Occipital lobe (tissue), 2 donors: Measurements from ENCODE around the gene IQSEC1. TPM values are rescaled to one million over a fixed set of nuclear protein-coding genes. Genes with fewer than 3 reads are reported as not detected.

Experiments
- DNase-seq: peaks from one replicate; lab custom pipeline; 2025; lab: John Stamatoyannopoulos, UW
- total RNA-seq: library from RNA; depleted of rRNA; stranded (reverse); fragments of >200 nt; gene quantifications from one replicate; pipeline ENCODE4 v1.2.3, GENCODE V29; 2014

IQSEC1 gene
- total RNA-seq, 1 donor from 2014 or later: 14.3 TPM

DNA sequence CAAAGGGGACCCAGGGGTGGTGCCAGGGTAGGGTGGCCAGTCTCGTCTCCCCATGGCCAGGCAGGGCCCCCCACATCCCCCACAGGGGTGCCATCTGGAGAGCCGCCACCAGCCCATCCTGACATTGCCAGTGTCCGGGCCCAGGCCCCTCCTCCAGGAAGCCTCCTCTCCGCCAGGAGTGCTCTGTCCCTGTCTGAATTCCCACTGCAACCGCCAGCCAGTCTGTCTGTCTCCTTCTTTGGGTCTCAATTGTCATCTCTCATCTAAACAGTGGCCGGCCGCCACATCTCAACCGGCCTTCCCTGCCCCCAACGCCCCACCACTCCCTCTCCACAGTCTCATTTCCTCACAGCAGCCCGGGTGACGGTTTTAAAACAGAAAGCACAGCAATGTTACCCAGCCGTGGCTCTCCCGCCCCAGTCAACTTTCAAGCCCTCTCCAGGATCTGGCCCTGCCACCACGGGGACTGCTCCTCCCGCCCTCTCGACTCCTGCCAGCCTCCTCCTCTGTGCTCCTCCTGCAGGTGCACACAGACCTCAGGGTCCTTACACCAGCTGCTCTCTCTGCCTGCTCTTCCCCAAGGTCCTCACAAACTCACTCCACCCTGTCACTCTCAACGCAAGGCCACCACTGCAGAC, 57.0 kb downstream of the IQSEC1 start:
- no peak for DNase-seq

DNA sequence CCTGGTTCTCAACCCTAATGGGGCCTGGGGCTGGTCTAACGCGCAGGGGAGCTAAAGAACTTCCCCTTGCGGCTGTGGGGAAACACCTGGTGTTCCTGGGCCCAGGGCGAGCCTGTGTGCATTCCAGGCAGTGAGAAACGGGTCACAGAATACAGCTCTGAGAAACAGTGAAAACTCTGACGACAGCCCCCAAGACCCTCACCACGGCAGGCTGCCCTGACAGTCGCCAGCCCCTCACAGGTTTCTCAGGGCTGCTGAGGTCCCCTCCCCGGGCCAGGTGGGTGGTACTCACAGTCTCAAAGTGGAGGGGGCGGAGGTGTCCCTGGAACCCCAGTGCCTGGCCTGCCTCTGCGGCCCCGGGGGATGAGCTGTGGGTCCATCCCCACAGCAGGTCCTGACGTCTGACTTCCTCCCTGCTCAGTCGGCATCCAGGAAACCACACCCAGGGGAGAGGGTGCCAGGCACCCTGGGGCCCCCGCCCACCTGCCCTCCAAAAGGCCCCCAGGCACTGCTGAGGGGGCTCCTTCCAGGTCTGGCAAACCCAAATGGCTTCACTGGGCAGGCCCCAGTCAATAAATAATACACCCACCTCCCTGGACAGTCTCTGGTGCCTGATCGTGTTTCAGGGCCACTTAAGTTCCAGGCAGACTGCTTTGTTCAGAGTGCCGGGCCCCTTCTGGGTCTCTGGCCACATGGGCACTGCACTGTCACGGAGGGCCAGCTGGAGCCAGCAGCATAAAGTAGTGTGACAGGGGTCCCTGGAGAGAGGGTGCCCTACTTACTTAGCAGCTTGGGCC, 57.7 kb downstream of the IQSEC1 start:
- no peak for DNase-seq

DNA sequence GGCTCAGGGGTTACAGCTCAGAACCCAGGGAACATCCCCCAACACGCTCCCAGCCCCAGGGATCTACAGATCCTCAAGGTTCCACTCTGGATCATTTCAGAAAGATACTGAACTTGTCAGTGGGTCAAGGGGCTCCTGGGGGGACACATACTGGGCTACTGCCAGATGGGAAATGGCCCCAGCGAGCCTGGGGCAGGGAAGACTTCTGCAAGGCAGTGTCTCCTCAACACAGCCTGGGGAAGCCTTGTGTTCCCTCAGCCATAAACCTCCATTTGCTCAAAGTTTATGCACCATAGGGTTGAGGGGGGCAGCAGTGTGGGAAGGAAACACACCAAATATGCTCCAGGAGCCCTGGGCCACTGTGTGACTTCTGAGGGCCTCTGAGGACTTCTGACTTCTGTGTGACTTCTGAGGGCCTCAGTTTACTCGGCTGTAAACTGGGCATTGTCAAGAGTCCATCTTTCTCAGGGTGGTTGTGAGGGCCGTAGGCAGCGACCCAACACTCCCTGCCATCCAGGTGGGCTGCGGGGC, 58.4 kb downstream of the IQSEC1 start:
- DNase-seq: no peak

DNA sequence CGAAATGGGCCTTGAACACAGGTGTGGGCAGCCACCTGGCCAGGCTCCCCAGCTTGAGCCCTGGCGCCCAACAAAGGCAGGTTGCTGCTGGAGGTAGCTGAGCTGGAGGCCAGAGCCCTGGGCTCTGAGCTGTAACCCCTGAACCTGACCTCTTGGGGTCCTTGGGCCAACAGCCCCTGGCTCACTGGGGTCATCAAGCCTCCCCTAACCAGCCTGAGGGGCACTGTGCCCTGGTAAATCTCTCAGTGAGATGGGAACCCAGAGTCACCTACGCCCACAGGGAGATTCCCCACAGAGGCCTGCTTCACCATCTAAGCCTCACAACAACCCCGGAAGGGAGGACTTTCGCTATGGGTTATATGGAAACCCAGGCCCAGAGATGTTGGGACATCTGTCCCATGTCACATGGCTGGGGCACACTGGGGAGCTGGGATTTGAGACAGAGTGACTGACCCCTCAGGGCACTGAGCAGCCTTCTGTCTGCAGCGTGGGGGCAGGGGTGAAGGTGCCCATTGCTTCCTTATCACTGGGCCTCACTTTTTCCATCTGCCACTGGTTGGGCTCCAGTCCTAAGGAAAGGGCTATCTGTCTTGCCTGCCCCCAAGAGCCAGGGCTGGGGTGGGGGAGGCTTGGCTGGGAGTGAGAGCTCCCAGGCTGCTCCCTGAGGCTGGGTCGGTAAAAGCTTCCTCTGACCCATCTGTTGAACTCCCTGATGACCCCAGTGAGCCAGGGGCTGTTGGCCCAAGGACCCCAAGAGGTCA, 59.1 kb downstream of the IQSEC1 start:
- DNase-seq: no peak

DNA sequence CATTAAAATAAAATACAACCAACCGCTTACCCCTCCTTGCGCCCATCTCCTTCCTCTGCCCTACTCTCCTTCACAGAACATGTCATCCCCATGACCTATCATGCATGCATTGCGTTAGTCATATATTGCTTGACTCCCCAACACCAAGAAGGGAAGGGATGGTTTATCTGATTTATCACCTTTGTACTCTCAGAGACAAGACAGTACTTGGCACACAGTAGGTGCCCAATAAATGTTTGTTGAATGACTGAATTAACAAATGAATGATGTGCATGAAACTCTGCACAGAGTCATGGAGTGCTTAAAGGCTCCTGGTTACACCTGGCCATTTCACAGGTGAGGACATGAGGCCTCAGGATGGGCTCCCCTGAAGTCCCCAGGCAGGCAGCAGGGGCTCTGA, 59.7 kb downstream of the IQSEC1 start:
- DNase-seq: no peak

DNA sequence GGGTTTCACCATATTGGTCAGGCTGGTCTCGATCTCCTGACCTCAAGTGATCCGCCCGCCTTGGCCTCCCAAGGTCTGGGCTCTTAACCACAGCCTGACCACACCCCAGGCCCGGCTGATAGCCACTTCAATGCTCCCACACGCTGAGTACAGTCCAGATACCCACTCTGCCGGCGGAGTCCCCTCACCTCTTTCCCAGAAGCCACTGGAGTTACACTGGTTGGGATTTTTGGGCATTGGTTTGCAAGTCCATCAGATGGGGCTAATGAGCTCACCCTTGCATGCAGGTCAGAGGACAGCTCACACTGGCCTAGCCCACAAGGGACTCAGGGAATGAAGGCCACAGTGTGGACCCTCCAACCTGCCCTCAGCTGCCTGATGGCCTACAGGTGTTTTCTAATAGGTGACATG, 60.1 kb downstream of the IQSEC1 start:
- no peak for DNase-seq

DNA sequence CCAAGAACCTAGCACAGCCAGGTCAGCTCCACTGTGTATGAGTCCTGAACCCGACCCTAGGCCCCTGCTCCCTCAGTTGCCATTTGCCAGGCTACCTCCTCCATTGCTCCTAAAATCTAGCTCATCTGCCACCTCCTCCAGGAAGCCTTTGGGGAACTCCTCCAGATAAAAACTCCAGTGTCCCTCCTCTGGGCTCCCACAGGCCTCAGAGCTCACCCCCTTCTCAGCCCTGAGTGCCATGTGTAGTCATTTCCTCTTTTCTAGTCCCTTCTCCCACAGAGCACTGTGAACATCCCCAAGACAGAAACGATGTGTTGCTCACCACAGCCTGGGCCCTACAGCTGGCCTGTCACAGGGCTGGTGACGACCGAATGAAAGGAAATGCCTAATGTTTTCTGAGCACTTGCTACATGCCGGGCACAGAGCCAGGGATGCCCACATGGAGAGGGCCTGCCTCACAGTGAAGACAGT, 61.0 kb downstream of the IQSEC1 start:
- no peak for DNase-seq

DNA sequence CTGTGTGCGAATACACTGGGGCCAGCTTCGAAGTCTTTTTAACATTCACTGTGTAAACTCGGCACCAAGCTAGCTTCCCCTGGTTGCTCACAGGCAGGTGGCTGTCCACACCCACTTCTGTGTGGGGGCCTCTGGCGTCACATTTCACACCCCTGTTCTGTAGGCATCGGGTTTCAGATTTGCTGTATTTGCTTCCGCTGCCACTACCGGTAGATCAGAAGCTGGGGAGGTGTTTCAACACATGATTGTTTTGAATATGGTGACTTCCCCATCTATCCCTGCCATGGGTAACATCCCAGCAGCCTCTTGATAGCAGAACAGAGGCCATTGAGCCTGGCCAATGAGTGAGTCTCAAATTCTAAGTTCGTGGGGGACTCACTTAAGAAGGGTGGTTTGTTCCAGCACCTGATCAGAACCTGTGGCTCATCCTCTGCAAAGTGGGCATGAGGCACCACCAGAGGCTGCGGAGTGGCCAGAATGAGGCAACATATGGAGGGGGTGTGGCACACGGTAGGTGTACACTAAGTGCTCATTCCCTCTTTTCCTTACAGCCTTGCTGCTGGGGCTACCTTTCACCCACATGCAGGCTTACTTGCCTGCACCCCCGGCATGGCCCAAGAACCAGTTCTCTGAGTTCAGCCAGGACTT, 61.5 kb downstream of the IQSEC1 start:
- DNase-seq: no peak

DNA sequence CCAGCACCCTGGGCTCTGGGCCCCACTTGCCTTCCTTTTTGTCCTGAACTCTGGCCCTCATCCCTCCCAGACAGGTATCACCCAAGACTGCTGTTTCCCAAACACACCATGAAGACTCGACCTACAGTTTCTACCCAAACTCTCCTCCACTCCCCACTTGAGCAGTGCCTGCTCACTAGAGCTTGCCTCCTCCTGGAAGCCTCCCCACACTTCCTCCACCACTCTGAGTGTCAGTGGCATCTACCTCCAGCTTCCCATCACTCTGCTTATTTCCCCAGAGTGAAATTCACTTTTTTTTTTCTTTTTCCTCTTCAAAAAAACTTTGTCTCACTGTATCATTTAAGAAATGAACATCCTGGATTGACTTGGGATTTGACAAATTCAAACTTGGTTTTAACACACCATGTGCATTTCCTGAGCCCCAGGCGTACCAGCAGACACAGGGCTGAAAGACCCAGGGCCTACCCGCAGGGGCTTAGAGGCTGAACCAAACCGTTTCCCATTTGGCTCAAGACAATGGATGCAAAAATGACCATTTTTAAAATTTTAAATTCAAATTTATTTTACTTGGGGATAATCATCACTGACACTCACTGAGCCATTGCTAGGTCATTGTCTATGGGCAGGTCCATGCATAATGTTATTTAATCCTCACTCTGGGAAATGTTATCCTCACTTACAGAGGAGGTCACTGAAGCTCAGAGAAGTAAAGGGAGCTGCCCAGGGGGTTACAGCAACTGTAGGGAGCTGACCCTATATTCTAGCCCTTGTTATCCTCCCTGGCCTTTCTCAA, 62.3 kb downstream of the IQSEC1 start:
- DNase-seq: no peak

DNA sequence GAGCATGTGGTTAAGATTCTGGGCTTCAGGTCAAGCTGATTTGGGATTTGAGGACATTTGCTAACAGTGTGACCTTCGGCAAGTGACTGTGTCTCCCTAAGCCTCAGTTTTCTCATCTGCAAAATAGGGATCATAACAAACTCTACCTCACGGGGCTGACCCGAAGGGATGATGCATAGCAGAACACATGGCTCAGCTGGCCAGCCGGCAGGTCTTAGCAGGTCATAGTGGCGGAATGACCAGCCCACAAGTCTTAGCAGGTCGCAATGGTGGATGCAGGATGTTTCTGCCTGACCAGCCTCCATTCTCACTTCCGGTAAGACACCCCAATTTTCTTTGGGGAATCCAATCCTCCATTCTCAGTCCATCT, 63.3 kb downstream of the IQSEC1 start:
- DNase-seq: no peak

DNA sequence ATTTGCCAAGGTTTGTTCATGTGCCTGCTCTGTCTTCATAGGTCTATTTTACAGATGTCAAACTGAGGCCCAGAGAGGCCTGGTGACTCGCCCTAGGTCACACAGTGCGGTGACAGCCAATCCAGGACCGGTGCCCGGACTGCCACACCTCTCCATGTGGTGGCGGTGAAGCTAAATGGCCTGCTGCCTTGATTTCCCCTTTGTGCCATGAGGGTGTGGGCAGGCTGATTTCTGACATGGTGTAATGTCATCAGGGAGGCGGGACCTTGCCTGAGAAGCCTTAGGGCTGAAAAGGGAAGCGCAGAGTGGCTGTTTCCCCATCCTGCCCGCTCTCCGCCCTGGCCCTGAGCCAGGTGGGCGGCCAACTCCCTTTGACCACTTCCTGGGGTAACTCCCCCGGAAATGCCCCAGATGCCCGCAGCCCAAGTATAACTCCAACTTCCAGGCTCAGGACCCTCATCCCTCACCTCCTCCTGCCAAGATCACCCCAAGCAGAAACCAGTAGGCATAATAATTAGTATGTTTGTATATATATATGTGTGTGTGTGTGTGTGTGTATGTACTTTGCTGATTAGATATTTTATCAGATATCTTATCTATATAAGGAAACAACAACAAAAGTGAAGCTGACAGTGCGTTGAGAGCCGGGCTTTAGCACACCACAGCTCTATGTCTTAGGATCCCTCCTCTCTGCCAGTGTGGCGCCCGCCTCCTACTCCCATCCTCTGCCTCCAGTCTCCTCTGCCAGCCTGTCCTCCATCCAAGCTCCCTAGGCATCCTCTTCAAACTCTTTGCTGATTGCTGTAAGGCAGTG, 63.9 kb downstream of the IQSEC1 start:
- DNase-seq: no peak

DNA sequence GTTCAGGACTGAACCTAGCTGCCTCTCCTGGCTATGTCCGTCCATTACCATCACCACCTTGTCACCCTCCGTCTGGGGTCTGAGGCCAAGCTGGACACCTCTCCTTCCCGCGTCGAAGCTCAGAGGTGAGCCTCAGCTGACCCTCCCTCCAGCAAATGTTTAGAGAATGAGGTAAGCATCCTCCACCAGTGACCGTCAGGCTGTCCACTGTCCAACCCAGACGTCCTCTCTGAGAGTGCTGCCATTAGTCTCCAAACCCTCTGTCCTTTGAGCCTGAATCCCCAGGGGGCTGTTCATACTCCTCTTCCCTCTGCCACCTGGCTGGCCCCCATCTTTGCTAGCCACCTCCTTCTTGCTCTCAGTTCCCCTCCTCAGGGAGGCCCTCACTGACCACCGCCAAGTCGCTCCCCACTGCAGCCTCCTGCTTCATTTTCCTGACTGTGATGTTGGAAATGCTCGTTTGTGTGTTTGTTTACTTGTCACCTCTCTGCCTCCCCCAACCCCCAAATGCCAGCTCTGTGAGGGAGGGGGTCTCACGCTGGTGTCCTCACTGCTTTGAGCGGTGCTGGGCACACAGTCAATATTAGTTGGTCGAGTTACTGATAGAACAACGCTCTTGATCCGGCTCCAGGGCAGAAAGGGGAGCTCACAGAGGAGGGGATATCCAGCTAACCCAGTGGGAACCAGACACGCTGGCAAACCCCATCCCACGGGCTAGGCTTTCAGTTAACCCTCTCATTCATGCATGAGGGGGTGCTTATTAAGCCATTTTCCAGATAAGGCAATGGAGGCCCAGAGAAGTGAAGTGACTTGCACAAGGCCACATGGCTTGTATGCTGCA, 64.9 kb downstream of the IQSEC1 start:
- no peak for DNase-seq

DNA sequence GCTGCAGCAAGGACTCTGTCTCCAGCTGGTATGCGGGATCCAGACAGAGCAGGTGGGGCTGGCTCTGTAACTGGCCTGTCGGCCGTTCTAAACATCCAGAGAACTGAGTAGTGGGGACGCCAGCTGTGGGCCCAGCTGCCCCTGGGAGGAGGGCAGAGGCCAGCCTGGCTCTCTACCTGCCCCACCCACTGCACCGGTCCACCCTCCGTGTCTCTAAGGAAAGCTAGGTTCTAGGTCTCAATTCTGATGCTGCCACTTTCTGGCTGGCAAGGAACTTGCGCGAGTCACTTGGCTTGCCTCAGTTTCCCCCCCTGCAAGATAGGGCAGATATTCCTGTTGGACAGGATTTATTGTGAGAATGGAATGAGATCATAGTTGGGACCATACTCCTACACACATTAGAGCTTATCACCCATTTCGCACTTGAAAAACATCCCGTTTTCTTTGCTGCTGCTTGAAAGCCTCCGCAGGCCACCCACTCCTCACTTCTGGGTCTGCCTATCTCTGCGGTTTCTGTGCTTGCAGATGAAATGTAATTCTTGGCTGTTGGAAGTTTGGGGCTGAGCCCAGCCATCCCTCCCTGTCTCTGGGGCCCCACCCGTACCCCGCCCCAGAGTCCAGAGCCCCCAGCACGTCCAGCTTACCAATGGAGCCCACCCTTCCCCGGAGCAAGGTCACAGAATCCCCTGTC, 65.8 kb downstream of the IQSEC1 start:
- DNase-seq: no peak

DNA sequence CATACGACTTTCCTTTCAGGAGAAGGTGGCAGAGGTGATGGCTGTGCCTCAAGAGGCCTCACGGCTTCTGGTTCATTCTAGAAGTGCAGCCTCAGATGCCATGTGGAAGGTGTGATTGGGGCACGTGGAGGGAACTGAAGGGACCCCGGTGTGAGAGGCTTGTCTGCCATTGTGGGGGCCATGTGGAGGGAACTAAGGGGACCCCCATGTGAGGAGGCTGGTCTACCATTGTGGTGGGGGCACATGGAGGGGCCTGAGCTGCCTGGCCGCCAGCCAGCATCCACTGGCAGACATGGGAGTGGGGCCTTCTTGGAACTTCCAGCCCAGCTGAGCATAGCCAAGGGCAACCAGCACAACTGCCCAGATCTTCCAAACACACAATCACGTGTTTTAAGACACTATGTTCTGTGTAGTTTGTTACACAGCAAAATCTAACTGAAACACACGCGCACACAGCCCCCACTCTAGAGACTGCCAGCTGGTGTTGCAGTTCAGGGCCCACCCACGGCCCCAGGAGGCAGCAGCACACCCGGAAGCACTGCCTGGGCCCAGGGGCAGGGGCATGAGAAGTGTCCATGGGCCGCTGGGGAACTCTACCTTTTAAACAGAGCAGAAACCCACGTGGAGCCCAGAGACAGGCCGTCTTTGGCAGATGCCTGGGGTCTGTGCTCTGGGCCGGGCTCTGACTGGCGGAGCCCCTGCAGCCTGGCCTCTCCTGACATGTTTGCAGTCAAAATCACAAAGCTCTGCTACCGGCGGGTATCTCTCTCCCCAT, 66.8 kb downstream of the IQSEC1 start:
- no peak for DNase-seq

DNA sequence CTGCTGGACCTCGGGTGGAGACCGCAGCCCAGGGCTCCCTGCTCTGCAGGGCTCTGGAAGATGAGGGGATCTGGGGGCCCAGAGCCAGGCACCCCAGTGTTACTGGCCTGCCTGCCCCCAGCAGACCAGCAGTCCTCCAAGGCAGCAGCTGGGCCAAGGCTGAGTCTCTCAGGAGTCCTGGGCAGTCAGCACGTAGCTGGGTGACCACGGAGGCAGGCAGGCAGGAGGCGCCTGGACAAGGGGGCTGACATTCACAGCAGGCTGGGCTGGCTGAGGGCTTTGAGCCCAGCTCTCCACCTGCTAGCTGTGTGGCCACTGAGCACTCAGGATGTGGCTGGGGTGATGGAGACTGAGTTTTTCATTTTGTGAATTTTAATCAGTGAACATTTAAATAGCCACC, 67.9 kb downstream of the IQSEC1 start:
- DNase-seq: no peak

DNA sequence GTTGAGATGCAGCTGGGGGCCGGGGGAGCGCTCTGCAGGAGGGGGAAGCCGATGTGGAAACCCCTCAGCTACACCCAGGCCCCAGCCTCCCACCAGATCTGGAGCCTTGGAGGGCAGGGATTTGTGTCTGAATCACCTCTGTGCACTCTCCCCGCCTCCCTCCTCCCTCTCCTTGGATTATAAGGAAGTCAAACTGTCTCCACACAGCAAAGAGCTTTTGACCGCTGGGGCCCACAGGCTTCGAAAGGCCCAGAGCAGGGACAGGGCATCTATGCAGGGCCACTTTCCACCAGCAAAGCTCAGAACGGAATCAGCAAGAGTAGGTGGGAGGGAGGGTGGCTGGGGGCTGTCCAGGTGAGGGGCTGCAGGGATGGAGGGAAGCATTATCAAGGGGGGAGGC, 68.9 kb downstream of the IQSEC1 start:
- DNase-seq: no peak

DNA sequence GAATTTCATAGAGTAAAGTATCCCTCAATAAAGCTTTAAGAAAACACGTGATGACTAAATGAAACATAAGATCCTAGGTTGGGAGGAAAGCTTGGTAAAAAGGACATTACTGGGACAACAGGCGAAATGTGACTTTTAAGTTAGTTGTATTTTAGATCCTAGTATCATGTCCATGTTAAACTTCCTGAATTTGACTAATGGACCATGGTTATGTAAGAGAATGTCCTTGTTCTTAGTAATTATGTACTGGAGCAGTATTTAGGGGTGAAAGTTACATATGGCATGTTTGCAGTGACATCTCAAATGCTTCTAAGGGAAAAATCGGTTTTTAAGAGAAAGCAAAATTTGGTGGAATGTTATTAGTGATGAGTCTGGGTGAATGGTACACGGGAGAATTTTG, 69.6 kb downstream of the IQSEC1 start:
- no peak for DNase-seq
